ELR (cell line): ENCODE data around the gene TMA7.
"Not testable (repeated sequence)": the region's sequence is repeated elsewhere in the genome, so short reads cannot be mapped to it uniquely, and the experiment has no call there.

Experiments used
- DNase-seq: peaks from one replicate; pipeline ENCODE4 v3.0.0-alpha.2; 2015; ENCODE audit warnings: low read depth

Gene TMA7

DNA sequence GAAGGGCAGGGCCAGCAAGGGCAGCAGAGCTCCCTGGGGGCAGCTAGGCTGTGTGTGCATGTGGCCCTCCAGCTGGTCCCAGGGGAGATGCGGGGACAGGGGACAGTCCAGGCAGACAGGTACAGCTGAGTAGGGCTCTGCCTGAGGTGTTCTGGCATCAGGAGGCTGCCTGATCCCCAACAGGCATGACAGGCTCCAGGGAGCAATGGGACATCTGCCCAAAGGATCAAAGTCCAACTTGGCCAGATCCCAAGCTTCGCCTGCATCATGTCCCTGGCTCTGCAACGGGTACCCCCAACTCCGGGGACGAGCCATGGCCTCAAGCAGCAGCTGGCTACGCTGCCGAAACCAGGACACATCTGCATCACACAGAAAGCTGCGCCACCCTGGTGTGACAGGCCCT is 28.3 kb downstream of the TMA7 start:
- DNase-seq, result no peak

GRCh38 chr3:48469046-48469915 is 29.2 kb downstream of the TMA7 start:
- no peak for DNase-seq

DNA sequence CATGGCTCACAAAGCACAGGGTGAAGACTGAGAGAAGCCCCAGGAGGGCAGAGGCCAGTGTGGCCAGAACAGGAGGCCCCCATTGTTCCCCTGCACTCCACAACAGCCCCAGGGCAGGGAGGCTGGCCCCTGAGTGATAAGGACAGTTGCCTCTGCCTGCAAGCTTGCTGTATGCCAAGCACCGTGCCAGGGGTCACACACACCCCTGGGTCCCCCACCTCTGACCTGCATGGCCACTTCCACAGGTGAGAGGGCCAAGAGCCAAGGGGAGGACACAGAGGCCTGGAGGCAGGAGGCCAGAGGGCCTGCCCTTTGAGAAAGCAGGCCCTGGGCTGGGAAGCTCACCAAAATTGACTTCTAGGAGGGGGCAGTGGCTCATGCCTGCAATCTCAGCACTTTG is 30.2 kb downstream of the TMA7 start:
- DNase-seq, result no peak

- no peak for DNase-seq
Measured at GRCh38 chr3:48472673-48472922, 32.5 kb downstream of the TMA7 start.

GRCh38 chr3:48472923-48473616 is 33.0 kb downstream of the TMA7 start:
- DNase-seq, result peak; percentile 97

GRCh38 chr3:48473617-48473952 is 33.5 kb downstream of the TMA7 start:
- no peak for DNase-seq

GRCh38 chr3:48474031-48474430 is 34.0 kb downstream of the TMA7 start:
- DNase-seq, result not testable (repeated sequence)

DNA sequence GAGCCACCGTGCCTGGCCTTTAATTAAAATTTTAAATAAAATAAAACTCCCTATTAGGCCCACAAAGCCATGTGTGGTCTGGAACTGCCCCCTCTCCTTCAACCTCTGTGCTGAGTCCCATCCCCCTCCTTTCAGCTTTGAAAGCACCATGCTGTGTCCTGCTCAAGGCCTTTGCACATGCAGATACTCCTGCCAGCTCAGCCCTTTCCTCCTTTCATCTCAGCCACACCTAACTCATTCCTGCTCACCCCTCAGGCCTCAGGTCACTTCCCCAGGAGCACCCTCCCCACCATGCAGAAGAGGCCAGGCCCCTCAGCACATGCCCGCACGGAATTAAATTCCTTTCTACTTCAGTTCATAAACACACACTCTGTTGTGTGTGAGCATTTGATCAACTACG is 34.6 kb downstream of the TMA7 start:
- DNase-seq, result no peak

DNA sequence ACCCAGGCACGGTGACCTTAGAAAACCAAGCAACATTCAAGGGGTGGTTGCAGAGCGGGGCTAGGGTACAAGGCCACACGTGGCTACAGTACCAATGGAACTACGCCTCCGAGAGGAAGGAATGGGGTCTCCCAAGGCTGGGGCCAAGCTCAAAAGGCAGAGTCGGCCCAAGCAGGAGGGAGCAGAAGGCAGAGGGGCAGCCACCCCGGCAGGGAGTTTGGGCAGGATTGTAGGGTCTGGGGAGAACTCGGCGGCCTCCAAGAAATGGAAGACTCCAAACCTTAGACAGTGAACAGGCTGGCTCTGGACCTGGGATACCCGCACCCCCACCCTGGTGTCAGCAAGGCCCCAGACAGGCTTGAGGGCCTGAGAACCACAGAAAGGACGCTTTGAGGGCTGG is 35.1 kb downstream of the TMA7 start:
- DNase-seq, result no peak

DNA sequence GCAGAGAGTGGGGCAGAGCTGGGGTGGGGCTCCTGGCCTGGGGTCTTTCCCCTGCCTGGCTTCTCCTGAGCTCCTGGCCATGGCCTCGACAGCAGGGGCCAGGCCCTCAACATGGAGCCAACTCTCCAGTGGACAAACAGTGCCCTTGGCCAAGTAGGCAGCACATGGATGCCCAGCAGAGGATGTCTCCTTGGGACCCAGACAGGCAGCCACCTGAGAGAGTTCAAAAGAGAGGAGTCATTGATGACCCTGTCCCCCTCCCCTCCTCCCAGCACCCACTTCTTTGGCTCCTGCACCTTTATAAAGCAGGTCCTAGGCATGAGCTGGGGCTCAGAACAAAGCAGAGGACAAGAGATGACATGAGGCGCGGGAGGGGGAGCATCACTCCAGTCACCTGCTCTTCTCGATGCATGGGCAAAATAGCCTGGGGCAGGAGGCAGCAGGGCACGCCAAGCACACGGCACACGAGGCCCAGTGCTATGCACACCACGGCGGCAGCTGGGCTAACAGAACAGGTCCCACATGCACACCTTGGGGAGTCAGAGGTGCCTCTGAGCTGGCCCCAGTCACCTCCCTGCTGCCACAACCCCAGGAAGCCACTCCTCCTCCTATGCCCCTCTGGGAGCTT is 36.5 kb downstream of the TMA7 start:
- no peak for DNase-seq

DNA sequence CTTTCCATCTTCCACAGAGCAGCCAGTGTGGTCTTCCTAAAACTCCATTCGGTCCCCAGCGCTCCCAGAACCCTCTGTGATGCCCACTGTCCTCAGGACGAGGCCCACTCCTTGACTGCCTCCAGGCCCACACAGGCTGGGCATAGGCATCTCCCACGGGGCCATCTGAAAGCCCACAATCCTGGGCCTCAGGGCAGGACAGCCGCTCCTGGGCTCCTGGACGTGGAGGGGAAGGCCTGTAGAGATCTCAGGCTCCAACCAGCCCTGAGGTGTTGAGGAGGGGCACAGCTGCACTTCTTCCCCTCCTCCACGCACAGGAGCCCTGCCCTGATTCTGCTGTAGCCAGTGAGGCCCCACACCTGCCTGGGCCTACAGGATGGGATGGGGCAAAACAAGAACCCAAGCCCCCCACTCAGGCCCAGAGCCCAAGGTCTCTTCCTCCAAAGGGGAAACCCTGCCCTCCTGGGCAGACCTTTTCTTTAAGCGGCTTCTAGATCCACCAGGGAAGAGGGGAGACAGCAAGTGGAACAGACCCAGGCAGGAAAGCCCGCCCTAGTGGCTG is 38.0 kb downstream of the TMA7 start:
- DNase-seq, result no peak

DNA sequence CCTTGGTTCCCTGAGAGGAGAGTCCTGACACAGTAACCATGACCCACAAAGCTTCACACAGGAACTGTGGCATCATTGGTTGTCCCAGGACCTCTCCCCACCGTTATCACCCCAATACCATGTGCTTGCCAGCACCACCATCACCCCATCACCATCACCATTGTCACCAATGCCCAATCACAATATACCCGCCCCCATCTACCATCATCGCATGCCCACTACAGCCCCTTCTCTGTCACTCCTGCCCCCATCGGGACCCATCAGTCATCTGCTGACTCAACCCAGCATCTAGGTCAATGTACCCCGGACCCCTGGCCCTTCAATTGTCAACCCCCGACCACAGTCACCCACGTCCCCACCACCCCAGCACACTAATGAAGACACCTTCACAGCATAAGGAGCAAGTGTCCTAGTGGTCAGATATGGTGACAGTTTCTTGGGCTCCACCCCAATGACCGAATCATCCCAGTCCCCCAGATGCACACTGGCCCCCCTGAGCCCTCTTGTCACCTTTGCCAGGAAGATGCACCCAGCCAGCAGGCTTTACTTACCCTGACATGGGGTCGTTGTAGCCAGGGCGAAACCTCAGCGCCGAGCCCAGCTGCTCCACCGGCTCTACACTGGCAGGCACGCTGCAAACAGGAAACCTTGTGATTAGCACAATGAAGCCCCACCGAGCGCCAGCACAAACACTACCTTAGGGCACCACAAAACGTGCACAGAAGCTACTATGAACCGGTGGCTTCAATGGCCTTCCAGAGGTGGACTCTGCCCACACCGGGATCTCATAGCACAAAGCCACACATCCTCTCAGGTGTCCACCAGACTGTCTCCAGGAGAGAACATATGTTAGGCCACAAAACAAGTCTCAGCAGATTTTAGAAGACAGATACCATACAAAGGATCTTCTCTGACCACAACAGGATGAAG is 38.8 kb downstream of the TMA7 start:
- DNase-seq, result no peak

GRCh38 chr3:48480891-48481290 is 40.8 kb downstream of the TMA7 start:
- not testable (repeated sequence) for DNase-seq

DNA sequence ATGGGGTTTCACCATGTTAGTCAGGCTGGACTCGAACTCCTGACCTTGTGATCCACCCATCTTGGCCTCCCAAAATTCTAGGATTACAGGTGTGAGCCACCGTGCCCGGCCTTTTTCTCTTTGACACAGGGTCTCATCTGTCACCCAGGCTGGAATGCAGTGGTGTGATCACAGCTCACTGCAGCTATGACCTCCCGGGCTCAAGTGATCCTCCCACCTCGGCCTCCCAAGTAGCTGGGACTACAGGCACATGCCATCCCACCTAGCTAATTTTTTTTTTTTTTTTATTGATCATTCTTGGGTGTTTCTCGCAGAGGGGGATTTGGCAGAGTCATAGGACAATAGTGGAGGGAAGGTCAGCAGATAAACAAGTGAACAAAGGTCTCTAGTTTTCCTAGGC is 42.8 kb downstream of the TMA7 start:
- DNase-seq, result not testable (repeated sequence)

GRCh38 chr3:48486952-48487351 is 46.9 kb downstream of the TMA7 start:
- no peak for DNase-seq

- no peak for DNase-seq
Measured at GRCh38 chr3:48492461-48493202, 52.6 kb downstream of the TMA7 start.

- no peak for DNase-seq
Measured at GRCh38 chr3:48493203-48493501, 53.1 kb downstream of the TMA7 start.
